Spleen (tissue), 7 donors: ENCODE data around the gene EYA2.

ENCODE experiments used
- POLR2A ChIP-seq, 3 donors: fragments of 450-650 bp; IDR thresholded peaks; one replicate each; pipeline ENCODE4 v1.5.1; 2017; ENCODE audit warnings: antibody characterized with exemption in 3 of 3, mild to moderate bottlenecking in 1 of 3
- POLR2AphosphoS5 ChIP-seq, 3 donors: sonication (generic); formaldehyde crosslinking; IDR thresholded peaks; one replicate each; pipeline ENCODE4 v1.5.1; 2017; ENCODE audit warnings: antibody characterized with exemption in 3 of 3
- TF ChIP-seq, protein P1 (sequence below), 11 experiments: fragments of 200-600 bp in 7 of 11; fragments of 450-650 bp in 4 of 11; sonication (generic) in 4 of 11; IDR thresholded peaks in 8 of 11; conservative IDR thresholded peaks in 3 of 11; 1 replicate in 7 of 11; 2 replicates in 4 of 11; pipeline versions ENCODE4 v1.4.0 to v1.8.0; 2016 to 2021; ENCODE audit warnings: antibody characterized with exemption in 11 of 11, inconsistent platforms in 4 of 11, mild to moderate bottlenecking in 1 of 11
- donor health status: DM: no; HTN: no; CAD: no; lungs with moderate emphysema.
- donor health status: DM: no; HTN: no; CAD: no.
- donor health status: DM: no; HTN: no; CAD: no.

DNA sequence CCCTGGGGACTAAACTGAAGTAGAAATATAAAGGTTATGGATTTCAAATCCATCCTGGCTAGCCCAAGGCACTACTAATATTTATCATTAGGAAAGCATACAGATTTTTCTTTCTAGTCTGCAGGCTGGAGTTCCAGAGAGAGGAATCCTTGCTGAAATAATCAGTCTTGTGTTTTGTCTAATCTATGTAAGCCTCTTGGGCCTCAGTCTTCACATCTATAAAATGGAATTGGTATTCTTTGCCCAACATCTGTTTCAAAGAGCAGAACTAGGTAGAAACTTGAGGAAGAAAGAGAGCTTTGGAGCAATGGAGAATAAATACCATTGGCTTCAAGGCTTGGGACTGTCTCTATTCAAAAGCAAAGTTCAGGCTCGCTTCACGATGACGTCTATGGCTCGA, 249.8 kb downstream of the EYA2 start:
- TF ChIP-seq, protein P1, sequence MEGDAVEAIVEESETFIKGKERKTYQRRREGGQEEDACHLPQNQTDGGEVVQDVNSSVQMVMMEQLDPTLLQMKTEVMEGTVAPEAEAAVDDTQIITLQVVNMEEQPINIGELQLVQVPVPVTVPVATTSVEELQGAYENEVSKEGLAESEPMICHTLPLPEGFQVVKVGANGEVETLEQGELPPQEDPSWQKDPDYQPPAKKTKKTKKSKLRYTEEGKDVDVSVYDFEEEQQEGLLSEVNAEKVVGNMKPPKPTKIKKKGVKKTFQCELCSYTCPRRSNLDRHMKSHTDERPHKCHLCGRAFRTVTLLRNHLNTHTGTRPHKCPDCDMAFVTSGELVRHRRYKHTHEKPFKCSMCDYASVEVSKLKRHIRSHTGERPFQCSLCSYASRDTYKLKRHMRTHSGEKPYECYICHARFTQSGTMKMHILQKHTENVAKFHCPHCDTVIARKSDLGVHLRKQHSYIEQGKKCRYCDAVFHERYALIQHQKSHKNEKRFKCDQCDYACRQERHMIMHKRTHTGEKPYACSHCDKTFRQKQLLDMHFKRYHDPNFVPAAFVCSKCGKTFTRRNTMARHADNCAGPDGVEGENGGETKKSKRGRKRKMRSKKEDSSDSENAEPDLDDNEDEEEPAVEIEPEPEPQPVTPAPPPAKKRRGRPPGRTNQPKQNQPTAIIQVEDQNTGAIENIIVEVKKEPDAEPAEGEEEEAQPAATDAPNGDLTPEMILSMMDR (IDR thresholded peaks at IDR 0.05 in 8 of 11, conservative IDR thresholded peaks at IDR 0.05 in 3 of 11): no peak
- TF ChIP-seq POLR2AphosphoS5 (IDR thresholded peaks at IDR 0.05) (no peak), POLR2A (IDR thresholded peaks at IDR 0.05) (no peak)
